H1 (cell line): ENCODE measurements around the gene PCDHA1. TPM values are rescaled to one million over a fixed set of nuclear protein-coding genes. Genes with fewer than 3 reads are reported as not detected.
"Not testable (repeated sequence)": the region's sequence is repeated elsewhere in the genome, so short reads cannot be mapped to it uniquely, and the experiment has no call there.

Experiments
- CTCF ChIA-PET: fragments of 300-600 bp; sonication (Branson Sonifier 250); formaldehyde crosslinking; loops from one replicate; lab custom pipeline; 2021; ENCODE audit not compliant: partially characterized antibody; lab: Charles Lee
- POLR2A ChIA-PET: fragments of 300-600 bp; sonication (Branson Sonifier 250); formaldehyde crosslinking; loops from one replicate; lab custom pipeline; 2021; ENCODE audit warnings: inconsistent platforms; ENCODE audit not compliant: partially characterized antibody; lab: Charles Lee
- DNase-seq, 2 experiments: peaks; one replicate each; pipeline versions ENCODE4 v3.0.0 to v3.0.0-alpha.2; 2010 to 2022; ENCODE audit warnings: low spot score in 2 of 2, low read depth in 1 of 2, mixed read lengths in 1 of 2
- FAIRE-seq: peaks from 2 replicates; lab custom pipeline; 2011; peaks lifted over from hg19 to GRCh38; lab: Jason Lieb, UNC
- H2AFZ ChIP-seq: 2 replicates; pipeline ENCODE4 v1.8.1; 2012; ENCODE audit warnings: low read length, inconsistent platforms
- H2AK5ac ChIP-seq: 2 replicates; pipeline ENCODE4 v1.6.1; 2013; ENCODE audit warnings: low read depth, low read length
- H2BK120ac ChIP-seq: replicated peaks from 2 replicates; pipeline ENCODE3; 2013; ENCODE audit warnings: low read depth, low read length, inconsistent platforms
- H2BK12ac ChIP-seq: 2 replicates; pipeline ENCODE4 v1.6.1; 2013; ENCODE audit warnings: low read depth, low read length
- H2BK15ac ChIP-seq: 2 replicates; pipeline ENCODE4 v1.6.1; 2013; ENCODE audit warnings: low read length
- H2BK20ac ChIP-seq: 2 replicates; pipeline ENCODE4 v1.6.1; 2013; ENCODE audit warnings: low read length
- H2BK5ac ChIP-seq: 2 replicates; pipeline ENCODE4 v1.6.1; 2013; ENCODE audit warnings: low read depth, low read length
- H3K14ac ChIP-seq: 2 replicates; pipeline ENCODE4 v1.6.1; 2013; ENCODE audit warnings: inconsistent platforms; ENCODE audit not compliant: insufficient read length
- H3K18ac ChIP-seq: 2 replicates; pipeline ENCODE4 v1.6.1; 2013; ENCODE audit warnings: low read length; ENCODE audit errors: extremely low read depth
- H3K23ac ChIP-seq: 2 replicates; pipeline ENCODE4 v1.6.1; 2013; ENCODE audit warnings: inconsistent platforms; ENCODE audit not compliant: insufficient read length
- H3K23me2 ChIP-seq: 2 replicates; pipeline ENCODE4 v1.6.1; 2013; ENCODE audit warnings: low read depth, low read length
- H3K27ac ChIP-seq: 2 replicates; pipeline ENCODE4 v1.6.1; 2011; ENCODE audit warnings: low read depth, low read length, inconsistent platforms
- H3K27me3 ChIP-seq, 4 experiments: replicated peaks in 1 of 4; 1 replicate in 1 of 4; 2 replicates in 3 of 4; pipeline versions ENCODE4 v1.6.1 to v1.8.1; 2011 to 2013; ENCODE audit warnings: low read length in 3 of 4, mild to moderate bottlenecking in 3 of 4, inconsistent platforms in 2 of 4, mixed read lengths in 2 of 4, moderate library complexity in 1 of 4; ENCODE audit not compliant: control insufficient read depth in 3 of 4, insufficient read depth in 3 of 4; ENCODE audit errors: extremely low read depth in 1 of 4
- H3K36me3 ChIP-seq, 4 experiments: 2 replicates each; pipeline versions ENCODE4 v1.6.1 to v1.8.1; 2011 to 2013; ENCODE audit warnings: mild to moderate bottlenecking in 4 of 4, low read length in 3 of 4, moderate library complexity in 2 of 4, control low read depth in 1 of 4, inconsistent platforms in 1 of 4; ENCODE audit not compliant: insufficient read depth in 4 of 4, control insufficient read depth in 2 of 4
- H3K4ac ChIP-seq: replicated peaks from 2 replicates; pipeline ENCODE3; 2013; ENCODE audit warnings: low read length, low read depth, mixed read lengths, inconsistent platforms; ENCODE audit not compliant: insufficient read length
- H3K4me1 ChIP-seq, 4 experiments: replicated peaks in 1 of 4; 1 replicate in 1 of 4; 2 replicates in 3 of 4; pipeline versions ENCODE4 v1.6.1 to v1.8.1; 2011 to 2013; ENCODE audit warnings: low read length in 3 of 4, inconsistent platforms in 2 of 4, mixed read lengths in 1 of 4; ENCODE audit not compliant: insufficient read depth in 4 of 4, control insufficient read depth in 3 of 4
- H3K4me2 ChIP-seq, 2 experiments: 2 replicates each; pipeline versions ENCODE4 v1.6.1 to v1.8.1; 2011 to 2013; ENCODE audit warnings: low read depth in 2 of 2, low read length in 2 of 2, control low read depth in 1 of 2, inconsistent platforms in 1 of 2, mild to moderate bottlenecking in 1 of 2; ENCODE audit not compliant: insufficient read depth in 1 of 2
- H3K4me3 ChIP-seq, 4 experiments: fragments of 200-600, 300-600 bp in 1 of 4; sonication (generic), shearing (Covaris generic), sonication (Bioruptor Twin) in 1 of 4; 2 replicates each; pipeline versions ENCODE4 v1.5.1 to v1.8.1; 2011 to 2016; ENCODE audit warnings: low read length in 4 of 4, low read depth in 3 of 4, control low read depth in 2 of 4, inconsistent platforms in 2 of 4, mild to moderate bottlenecking in 2 of 4, mixed read lengths in 1 of 4, moderate library complexity in 1 of 4; ENCODE audit not compliant: insufficient read depth in 2 of 4; ENCODE audit errors: extremely low read depth in 1 of 4
- H3K56ac ChIP-seq: replicated peaks from 2 replicates; pipeline ENCODE3; 2013; ENCODE audit warnings: low read depth, mild to moderate bottlenecking, mixed read lengths, low read length, inconsistent platforms; ENCODE audit not compliant: insufficient read length
- H3K79me1 ChIP-seq: 2 replicates; pipeline ENCODE4 v1.6.1; 2013; ENCODE audit warnings: low read depth, low read length, control low read depth
- H3K79me2 ChIP-seq, 2 experiments: 2 replicates each; pipeline versions ENCODE4 v1.6.1 to v1.8.1; 2012 to 2013; ENCODE audit warnings: low read length in 2 of 2, mild to moderate bottlenecking in 2 of 2, inconsistent platforms in 1 of 2; ENCODE audit not compliant: insufficient read depth in 2 of 2, control insufficient read depth in 1 of 2
- H3K9ac ChIP-seq, 4 experiments: replicated peaks in 1 of 4; 1 replicate in 1 of 4; 2 replicates in 3 of 4; pipeline versions ENCODE4 v1.6.1 to v1.8.1; 2011 to 2013; ENCODE audit warnings: low read depth in 3 of 4, low read length in 3 of 4, control low read depth in 2 of 4, mild to moderate bottlenecking in 2 of 4, moderate library complexity in 2 of 4, inconsistent platforms in 1 of 4; ENCODE audit errors: extremely low read depth in 1 of 4
- H3K9me3 ChIP-seq, 2 experiments: 2 replicates each; pipeline versions ENCODE4 v1.6.1 to v1.8.1; 2012 to 2013; ENCODE audit warnings: mild to moderate bottlenecking in 2 of 2, moderate library complexity in 2 of 2, control low read depth in 1 of 2, inconsistent platforms in 1 of 2, low read depth in 1 of 2, low read length in 1 of 2, mixed read lengths in 1 of 2; ENCODE audit not compliant: insufficient read depth in 2 of 2
- H4K20me1 ChIP-seq, 2 experiments: replicated peaks in 1 of 2; 2 replicates each; pipeline versions ENCODE3 to v1.8.1; 2011 to 2013; ENCODE audit warnings: inconsistent platforms in 2 of 2, low read length in 2 of 2, mild to moderate bottlenecking in 1 of 2; ENCODE audit not compliant: insufficient read depth in 2 of 2, control insufficient read depth in 1 of 2
- H4K5ac ChIP-seq: 2 replicates; pipeline ENCODE4 v1.6.1; 2013; ENCODE audit warnings: low read length, low read depth, mixed read lengths, inconsistent platforms; ENCODE audit not compliant: insufficient read length
- H4K8ac ChIP-seq: 2 replicates; pipeline ENCODE4 v1.8.0; 2013; ENCODE audit warnings: mild to moderate bottlenecking, moderate library complexity, low read length, inconsistent platforms; ENCODE audit not compliant: insufficient read depth; ENCODE audit errors: extremely low read depth
- H4K91ac ChIP-seq: replicated peaks from 2 replicates; pipeline ENCODE3; 2013; ENCODE audit warnings: low read length, mixed read lengths, inconsistent platforms; ENCODE audit not compliant: insufficient read length
- WGBS, 2 experiments: shearing (Covaris generic) in 1 of 2; methylation state at CpG; one replicate each; pipeline versions ENCODE4 v1.1.6 to v1.1.7; 2013 to 2015; ENCODE audit warnings: low lambda C conversion rate in 2 of 2, mixed read lengths in 2 of 2, inconsistent platforms in 1 of 2, low coverage in 1 of 2, missing lambda C conversion rate in 1 of 2; ENCODE audit not compliant: insufficient replicate concordance in 2 of 2, insufficient coverage in 1 of 2, insufficient read length in 1 of 2; ENCODE audit errors: extremely low coverage in 1 of 2, missing lambda C conversion rate in 1 of 2; 5-methylcytosine and 5-hydroxymethylcytosine counted together
- polyA plus RNA-seq, 7 experiments: library from polyadenylated mRNA; depleted of rRNA in 3 of 7; stranded (reverse) in 5 of 7; unstranded in 2 of 7; fragments of >200 nt in 5 of 7; fragments of 200-250 nt in 2 of 7; gene quantifications; 1 replicate in 5 of 7; 2 replicates in 1 of 7; 4 replicates in 1 of 7; pipeline versions ENCODE4 v1.2.1 to v1.2.3, GENCODE V29; 2011 to 2013; ENCODE audit warnings: missing spikeins in 2 of 7, mixed read lengths in 2 of 7
- total RNA-seq: library from RNA; stranded (reverse); fragmentation: NEBNext Ultra II Directional; extraction: Animal tissue kit (Norgen Biotek cat#: 25700); gene quantifications from 2 replicates; pipeline ENCODE4 v1.2.1, GENCODE V29; 2021

PCDHA1 gene
- total and polyA plus RNA-seq, 2 of the 8 experiments (the other 6 are each of a cell fraction or from before 2014, with no cell fraction given), result 0.23 to 0.50 TPM

GRCh38 chr5:140829511-140830501 lies 43.9 kb downstream of the PCDHA1 start:
- not testable (repeated sequence) for H3K79me1 ChIP-seq, H3K4ac ChIP-seq, H3K23ac ChIP-seq, H3K9ac ChIP-seq, FAIRE-seq, H2BK5ac ChIP-seq, H3K18ac ChIP-seq, H3K23me2 ChIP-seq, H3K14ac ChIP-seq, H3K4me2 ChIP-seq, H3K4me1 ChIP-seq, H2BK120ac ChIP-seq, H4K91ac ChIP-seq, H3K79me2 ChIP-seq, H3K36me3 ChIP-seq, H3K27me3 ChIP-seq, H3K56ac ChIP-seq, H2BK12ac ChIP-seq, DNase-seq, H3K27ac ChIP-seq, H2AK5ac ChIP-seq, H2AFZ ChIP-seq, H4K5ac ChIP-seq, H2BK20ac ChIP-seq, H4K20me1 ChIP-seq, H4K8ac ChIP-seq, H3K4me3 ChIP-seq, H2BK15ac ChIP-seq
- H3K9me3 ChIP-seq, result peaks cover 0 to 11% of the 10 kb centered on the region in 2 experiments; a peak in 1 of 4 replicates
- POLR2A ChIA-PET, result interaction anchor here (0.7 to 1.2 kb wide), 2 partner anchors 10 to 22 kb away, joined by 3 read pairs; no protein-coding TSS in a partner anchor
- 95% methylated on average over 94 of the region's 106 CpGs; no CpG with 5 or more reads in 1 of the 2 experiments for WGBS, 2 experiments
- CTCF ChIA-PET, result interaction anchor here (0.6 to 6.0 kb wide), 11 partner anchors 9 to 393 kb away, joined by 3 to 58 read pairs (median 7); partner anchors contain the start of genes PCDHA12, PCDHA4, PCDHA8 and PCDHB1
